Retinal pigment epithelial cell (primary cell): ENCODE measurements around the gene HEATR1.
A peak's percentile ranks its signal among the peaks of the same experiment; 100 is the strongest.
"Not testable (repeated sequence)": the region's sequence is repeated elsewhere in the genome, so short reads cannot be mapped to it uniquely, and the experiment has no call there.

Source experiments
- DNase-seq: peaks from one replicate; pipeline ENCODE4 v3.0.0-alpha.2; 2010; ENCODE audit warnings: low read depth
- H3K4me3 ChIP-seq: 2 replicates; pipeline ENCODE4 v1.5.1; 2011; ENCODE audit warnings: mild to moderate bottlenecking, low read length, control low read depth, moderate library complexity
- TF ChIP-seq, protein P1 (sequence below): conservative IDR thresholded peaks from 2 replicates; pipeline ENCODE4 v1.5.1; 2011; ENCODE audit warnings: low read depth, low read length, control low read depth, inconsistent platforms

The HEATR1 gene

GRCh38 chr1:236615399-236616148 is 11.3 kb upstream of the HEATR1 start:
- H3K4me3 ChIP-seq, result no peak overlapping the region
- TF ChIP-seq, protein P1, sequence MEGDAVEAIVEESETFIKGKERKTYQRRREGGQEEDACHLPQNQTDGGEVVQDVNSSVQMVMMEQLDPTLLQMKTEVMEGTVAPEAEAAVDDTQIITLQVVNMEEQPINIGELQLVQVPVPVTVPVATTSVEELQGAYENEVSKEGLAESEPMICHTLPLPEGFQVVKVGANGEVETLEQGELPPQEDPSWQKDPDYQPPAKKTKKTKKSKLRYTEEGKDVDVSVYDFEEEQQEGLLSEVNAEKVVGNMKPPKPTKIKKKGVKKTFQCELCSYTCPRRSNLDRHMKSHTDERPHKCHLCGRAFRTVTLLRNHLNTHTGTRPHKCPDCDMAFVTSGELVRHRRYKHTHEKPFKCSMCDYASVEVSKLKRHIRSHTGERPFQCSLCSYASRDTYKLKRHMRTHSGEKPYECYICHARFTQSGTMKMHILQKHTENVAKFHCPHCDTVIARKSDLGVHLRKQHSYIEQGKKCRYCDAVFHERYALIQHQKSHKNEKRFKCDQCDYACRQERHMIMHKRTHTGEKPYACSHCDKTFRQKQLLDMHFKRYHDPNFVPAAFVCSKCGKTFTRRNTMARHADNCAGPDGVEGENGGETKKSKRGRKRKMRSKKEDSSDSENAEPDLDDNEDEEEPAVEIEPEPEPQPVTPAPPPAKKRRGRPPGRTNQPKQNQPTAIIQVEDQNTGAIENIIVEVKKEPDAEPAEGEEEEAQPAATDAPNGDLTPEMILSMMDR, result no peak
- no peak for DNase-seq

GRCh38 chr1:236612349-236612748 is 8.0 kb upstream of the HEATR1 start:
- DNase-seq, result no peak
- TF ChIP-seq, protein P1, result no peak
- no peak overlapping the region for H3K4me3 ChIP-seq

- TF ChIP-seq, protein P1, result peak; percentile 72
- DNase-seq, result no peak
- no peak overlapping the region for H3K4me3 ChIP-seq
These were observed 4.8 kb upstream of the HEATR1 start for GRCh38 chr1:236608930-236609726.

GRCh38 chr1:236607597-236607996 is 3.3 kb upstream of the HEATR1 start:
- DNase-seq, result not testable (repeated sequence)

GRCh38 chr1:236604905-236605806 is 840 bp upstream of the HEATR1 start:
- H3K4me3 ChIP-seq, result peak overlapping the region; percentile 99
- DNase-seq, result no peak
- TF ChIP-seq, protein P1, result no peak

More at GRCh38 chr1:236607597-236607996, 3.3 kb upstream of the HEATR1 start:
- H3K4me3 ChIP-seq, result not testable (repeated sequence)

DNA sequence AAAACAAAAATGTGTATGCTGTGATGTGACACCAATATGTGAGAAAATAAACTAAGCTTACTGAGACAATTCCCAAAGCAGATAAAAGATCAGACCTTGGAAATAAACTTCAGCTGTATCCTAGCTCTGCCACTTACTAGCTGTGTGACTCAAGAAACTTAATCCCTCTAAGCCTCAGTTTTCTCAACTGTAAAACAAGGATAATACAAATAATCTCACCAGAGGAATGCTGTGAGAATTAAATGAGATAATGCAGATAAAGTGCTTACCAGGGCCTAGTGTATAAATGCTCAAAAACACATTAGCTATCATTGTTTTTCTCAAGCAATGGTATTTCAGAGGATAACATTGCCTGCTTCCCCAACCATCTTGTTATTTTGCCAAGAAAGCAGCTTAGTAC is 2.1 kb downstream of the HEATR1 start:
- TF ChIP-seq, protein P1, result no peak
- no peak overlapping the region for H3K4me3 ChIP-seq
- peak; percentile 26 for DNase-seq
